GM12873 (cell line): ENCODE data around the gene ABHD2.
A peak's percentile ranks its signal among the peaks of the same experiment; 100 is the strongest.

ENCODE experiments used
- CTCF ChIP-seq: IDR thresholded peaks from 2 replicates; pipeline ENCODE4 v1.5.1; 2012; ENCODE audit warnings: low read depth, mild to moderate bottlenecking, moderate library complexity, low read length, control low read depth; ENCODE audit not compliant: insufficient read depth; ENCODE audit errors: missing control alignments

Gene ABHD2

GRCh38 chr15:89231832-89232231 is 143.6 kb downstream of the ABHD2 start:
- TF ChIP-seq CTCF, result no peak

GRCh38 chr15:89243046-89243690 is 154.9 kb downstream of the ABHD2 start:
- no peak for TF ChIP-seq CTCF

- TF ChIP-seq CTCF, result peak; percentile 52
Measured at GRCh38 chr15:89243691-89244573, 155.7 kb downstream of the ABHD2 start, which contains the start of gene FANCI. FANCI (plus strand) TSS chr15:89243979; CDS start chr15:89247648, 3,669 bp downstream.

GRCh38 chr15:89244574-89244903 is 156.3 kb downstream of the ABHD2 start:
- TF ChIP-seq CTCF, result no peak

- no peak for TF ChIP-seq CTCF
Measured at GRCh38 chr15:89247446-89247845, 159.2 kb downstream of the ABHD2 start.

- TF ChIP-seq CTCF, result no peak
Measured at GRCh38 chr15:89248584-89248983, 160.3 kb downstream of the ABHD2 start.
